ENCODE results near the gene NCAN. TPM values are rescaled to one million over a fixed set of nuclear protein-coding genes. Genes with fewer than 3 reads are reported as not detected.

Gene NCAN
- total RNA-seq, 1 experiment from 2014 or later, result 0.05 TPM

GRCh38 chr19:19276851-19277250 lies 65.1 kb downstream of the NCAN start:
- no peak for DNase-seq (ENCODE audit: extremely low read depth, low read depth)

GRCh38 chr19:19278315-19278714 lies 66.6 kb downstream of the NCAN start:
- no peak for DNase-seq (ENCODE audit: extremely low read depth, low read depth)

GRCh38 chr19:19279062-19279612 lies 67.4 kb downstream of the NCAN start:
- DNase-seq (ENCODE audit: extremely low read depth, low read depth), result no peak

GRCh38 chr19:19279853-19280252 lies 68.1 kb downstream of the NCAN start:
- no peak for DNase-seq (ENCODE audit: extremely low read depth, low read depth)

- DNase-seq (ENCODE audit: extremely low read depth, low read depth), result no peak
Observed at GRCh38 chr19:19280561-19280960, 68.8 kb downstream of the NCAN start.

- no peak for DNase-seq (ENCODE audit: extremely low read depth, low read depth)
Observed at GRCh38 chr19:19285686-19286085, 73.9 kb downstream of the NCAN start.

- no peak for DNase-seq (ENCODE audit: extremely low read depth, low read depth)
Observed at GRCh38 chr19:19292607-19293006, 80.8 kb downstream of the NCAN start.

- DNase-seq (ENCODE audit: extremely low read depth, low read depth), result no peak
Observed at GRCh38 chr19:19294914-19295313, 83.2 kb downstream of the NCAN start.

- no peak for DNase-seq (ENCODE audit: extremely low read depth, low read depth)
Observed at GRCh38 chr19:19296953-19297689, 85.4 kb downstream of the NCAN start.

GRCh38 chr19:19297759-19298158 lies 86.0 kb downstream of the NCAN start:
- no peak for DNase-seq (ENCODE audit: extremely low read depth, low read depth)

- no peak for DNase-seq (ENCODE audit: extremely low read depth, low read depth)
Observed at GRCh38 chr19:19300613-19301012, 88.9 kb downstream of the NCAN start.

Small RNAs within 50 kb of the gene (small RNA-seq; reads per million reads assigned to genes)
- gene RNU6-1028P, result 0 reads per million in 2 experiments

Other genes with a start within 250 kb of the NCAN start
- gene SUGP2, start 178.4 kb upstream of the NCAN start, total RNA-seq (2014; rRNA removed; shearing (Covaris generic)), result 29.6 and 29.9 TPM in 2 replicates
- gene ARMC6, start 178.4 kb upstream of the NCAN start, total RNA-seq (2014; rRNA removed; shearing (Covaris generic)), result 19.8 and 22.4 TPM in 2 replicates
- gene SLC25A42, start 148.0 kb upstream of the NCAN start, total RNA-seq (2014; rRNA removed; shearing (Covaris generic)), result 0.87 and 1.6 TPM in 2 replicates
- gene TMEM161A, start 73.5 kb upstream of the NCAN start, total RNA-seq (2014; rRNA removed; shearing (Covaris generic)), result 38.7 and 44.9 TPM in 2 replicates
- gene MEF2B, start 41.7 kb upstream of the NCAN start, total RNA-seq (2014; rRNA removed; shearing (Covaris generic)), result 0.32 and 0.59 TPM in 2 replicates
- 9.6 and 11.2 TPM in 2 replicates for gene BORCS8, start 19.8 kb upstream of the NCAN start, total RNA-seq (2014; rRNA removed; shearing (Covaris generic))
- 34.8 and 39.3 TPM in 2 replicates for gene RFXANK, start 19.7 kb upstream of the NCAN start, total RNA-seq (2014; rRNA removed; shearing (Covaris generic))
- gene NR2C2AP, start 8.5 kb upstream of the NCAN start, total RNA-seq (2014; rRNA removed; shearing (Covaris generic)), result 22.3 and 25.3 TPM in 2 replicates
- gene TM6SF2, start 61.3 kb downstream of the NCAN start, total RNA-seq (2014; rRNA removed; shearing (Covaris generic)), result 0.07 TPM in 1 of 2 replicates, not detected in the other
- gene SUGP1, start 108.6 kb downstream of the NCAN start, total RNA-seq (2014; rRNA removed; shearing (Covaris generic)), result 18.7 and 19.5 TPM in 2 replicates
- 15.0 and 19.4 TPM in 2 replicates for gene MAU2, start 108.9 kb downstream of the NCAN start, total RNA-seq (2014; rRNA removed; shearing (Covaris generic))
- 28.2 and 31.3 TPM in 2 replicates for gene GATAD2A, start 193.7 kb downstream of the NCAN start, total RNA-seq (2014; rRNA removed; shearing (Covaris generic))